LNCaP clone FGC (cell line): ENCODE measurements around the gene ALDH3A1.

Experiments
- DNase-seq: peaks from one replicate; pipeline ENCODE4 v3.0.0-alpha.2; 2011; ENCODE audit warnings: low read depth
- H3K4me3 ChIP-seq: 2 replicates; pipeline ENCODE4 v1.5.1; 2011; ENCODE audit warnings: mild to moderate bottlenecking, low read depth, low read length, control low read depth
- TF ChIP-seq, protein P1 (sequence below): IDR thresholded peaks from 2 replicates; pipeline ENCODE4 v1.5.1; 2012; ENCODE audit warnings: mild to moderate bottlenecking; ENCODE audit not compliant: control insufficient read depth, insufficient read depth; ENCODE audit errors: extremely low read depth

ALDH3A1 gene

DNA sequence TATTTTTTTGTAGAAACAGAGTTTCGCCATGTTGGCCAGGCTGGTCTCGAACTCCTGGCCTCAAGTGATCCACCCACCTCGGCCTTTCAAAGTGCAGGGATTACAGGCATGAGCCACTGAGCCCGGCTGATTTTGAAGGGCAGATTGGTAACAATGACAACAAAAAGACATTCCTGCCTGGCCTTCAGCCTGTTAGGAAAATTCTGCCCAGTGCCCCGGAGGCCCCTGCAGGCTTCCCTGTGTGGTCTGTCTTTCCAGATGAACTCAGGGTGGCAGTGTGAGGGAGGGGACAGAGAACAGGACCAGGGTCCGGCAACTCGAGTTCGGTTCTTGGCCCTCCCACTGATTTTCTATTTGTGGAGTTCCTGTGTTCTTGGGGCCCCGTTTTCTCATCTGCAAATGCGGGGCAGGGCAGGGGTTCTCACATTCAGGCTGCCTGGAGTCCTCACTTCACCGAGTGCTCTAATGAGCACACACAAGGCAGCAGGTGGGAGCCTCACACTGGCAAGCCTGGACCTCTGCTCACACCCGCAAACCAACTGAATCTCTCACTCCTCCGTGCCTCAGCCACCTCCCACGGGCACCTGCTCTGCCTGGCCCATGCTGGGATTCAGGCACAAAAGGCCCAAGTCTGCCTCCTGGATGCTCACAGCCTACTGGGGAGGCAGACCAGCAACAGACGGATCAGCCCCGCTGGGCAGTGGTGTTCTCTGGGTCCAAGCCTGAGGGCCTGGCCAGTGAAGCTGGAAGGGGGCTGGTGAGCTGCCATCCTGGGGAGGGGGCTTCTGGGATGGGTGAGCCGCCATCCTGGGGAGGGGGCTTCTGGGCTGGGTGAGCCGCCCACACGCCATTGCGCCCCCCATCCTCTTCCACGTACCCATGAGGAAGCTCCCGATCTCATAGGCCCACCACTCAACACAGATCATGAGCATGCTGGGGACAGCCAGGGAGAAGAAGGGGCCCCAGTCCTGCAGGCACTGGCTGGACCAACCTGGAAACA is 42.0 kb downstream of the ALDH3A1 start:
- H3K4me3 ChIP-seq, result no peak overlapping the region
- DNase-seq, result no peak
- TF ChIP-seq, protein P1, sequence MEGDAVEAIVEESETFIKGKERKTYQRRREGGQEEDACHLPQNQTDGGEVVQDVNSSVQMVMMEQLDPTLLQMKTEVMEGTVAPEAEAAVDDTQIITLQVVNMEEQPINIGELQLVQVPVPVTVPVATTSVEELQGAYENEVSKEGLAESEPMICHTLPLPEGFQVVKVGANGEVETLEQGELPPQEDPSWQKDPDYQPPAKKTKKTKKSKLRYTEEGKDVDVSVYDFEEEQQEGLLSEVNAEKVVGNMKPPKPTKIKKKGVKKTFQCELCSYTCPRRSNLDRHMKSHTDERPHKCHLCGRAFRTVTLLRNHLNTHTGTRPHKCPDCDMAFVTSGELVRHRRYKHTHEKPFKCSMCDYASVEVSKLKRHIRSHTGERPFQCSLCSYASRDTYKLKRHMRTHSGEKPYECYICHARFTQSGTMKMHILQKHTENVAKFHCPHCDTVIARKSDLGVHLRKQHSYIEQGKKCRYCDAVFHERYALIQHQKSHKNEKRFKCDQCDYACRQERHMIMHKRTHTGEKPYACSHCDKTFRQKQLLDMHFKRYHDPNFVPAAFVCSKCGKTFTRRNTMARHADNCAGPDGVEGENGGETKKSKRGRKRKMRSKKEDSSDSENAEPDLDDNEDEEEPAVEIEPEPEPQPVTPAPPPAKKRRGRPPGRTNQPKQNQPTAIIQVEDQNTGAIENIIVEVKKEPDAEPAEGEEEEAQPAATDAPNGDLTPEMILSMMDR, result no peak

DNA sequence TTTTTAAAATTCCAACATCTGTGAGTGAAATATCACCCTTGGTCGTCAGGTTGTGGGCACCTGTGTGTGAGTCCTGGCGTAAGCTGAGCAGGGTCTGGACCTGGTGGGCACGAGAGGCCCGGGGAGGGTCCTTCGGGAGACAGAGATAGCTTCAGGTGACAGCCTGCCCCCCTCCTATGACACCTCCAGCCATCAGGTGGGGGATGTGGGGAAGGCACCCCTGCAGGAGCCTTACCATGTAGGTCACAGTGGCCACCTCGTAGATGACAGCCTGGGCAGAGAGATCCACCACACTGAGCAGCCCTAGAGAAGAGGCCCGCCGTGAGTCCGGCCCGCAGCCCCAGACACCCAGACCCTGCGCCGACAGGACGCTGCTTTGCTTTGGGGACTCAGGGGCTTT is 42.9 kb downstream of the ALDH3A1 start:
- no peak for DNase-seq
- no peak overlapping the region for H3K4me3 ChIP-seq
- TF ChIP-seq, protein P1, result no peak

DNA sequence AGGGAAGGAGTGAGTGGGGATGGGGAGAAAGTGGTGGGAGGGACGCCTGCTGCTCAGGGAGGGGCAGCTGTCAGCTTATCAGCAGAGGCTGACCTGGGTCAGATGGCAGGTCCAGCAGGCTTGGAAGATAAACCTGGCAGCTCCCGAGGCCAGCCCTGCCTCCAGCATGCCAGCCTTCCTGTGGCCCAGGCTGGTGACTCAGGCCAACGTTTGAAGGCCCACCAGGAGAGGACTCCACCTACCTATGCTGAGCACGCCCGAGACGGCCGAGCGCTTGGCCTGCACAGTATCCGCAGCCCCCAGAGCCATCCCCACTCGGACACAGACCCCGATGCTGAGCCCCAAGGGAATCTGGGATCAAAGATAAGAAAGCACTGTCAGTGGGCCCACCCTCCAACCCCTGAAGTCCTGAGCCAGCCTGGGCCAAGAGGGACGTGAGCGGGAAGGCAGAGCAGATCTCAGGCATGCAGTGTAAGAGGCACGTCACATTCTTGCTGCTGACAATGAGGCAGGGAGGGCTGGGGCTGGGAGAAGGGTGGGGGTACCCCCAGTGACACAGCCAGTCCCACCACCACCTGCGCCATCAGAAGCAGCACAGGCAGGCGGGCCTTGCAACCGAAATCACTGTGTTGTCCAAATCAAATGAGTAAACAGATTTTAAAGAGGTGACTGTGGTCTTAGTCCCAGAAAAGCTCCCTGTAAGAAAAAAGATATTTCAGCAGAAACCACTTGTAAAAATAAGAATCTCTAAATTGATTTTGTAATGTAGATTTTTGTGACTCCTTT is 44.1 kb downstream of the ALDH3A1 start:
- H3K4me3 ChIP-seq, result no peak overlapping the region
- DNase-seq, result no peak
- TF ChIP-seq, protein P1, result no peak

DNA sequence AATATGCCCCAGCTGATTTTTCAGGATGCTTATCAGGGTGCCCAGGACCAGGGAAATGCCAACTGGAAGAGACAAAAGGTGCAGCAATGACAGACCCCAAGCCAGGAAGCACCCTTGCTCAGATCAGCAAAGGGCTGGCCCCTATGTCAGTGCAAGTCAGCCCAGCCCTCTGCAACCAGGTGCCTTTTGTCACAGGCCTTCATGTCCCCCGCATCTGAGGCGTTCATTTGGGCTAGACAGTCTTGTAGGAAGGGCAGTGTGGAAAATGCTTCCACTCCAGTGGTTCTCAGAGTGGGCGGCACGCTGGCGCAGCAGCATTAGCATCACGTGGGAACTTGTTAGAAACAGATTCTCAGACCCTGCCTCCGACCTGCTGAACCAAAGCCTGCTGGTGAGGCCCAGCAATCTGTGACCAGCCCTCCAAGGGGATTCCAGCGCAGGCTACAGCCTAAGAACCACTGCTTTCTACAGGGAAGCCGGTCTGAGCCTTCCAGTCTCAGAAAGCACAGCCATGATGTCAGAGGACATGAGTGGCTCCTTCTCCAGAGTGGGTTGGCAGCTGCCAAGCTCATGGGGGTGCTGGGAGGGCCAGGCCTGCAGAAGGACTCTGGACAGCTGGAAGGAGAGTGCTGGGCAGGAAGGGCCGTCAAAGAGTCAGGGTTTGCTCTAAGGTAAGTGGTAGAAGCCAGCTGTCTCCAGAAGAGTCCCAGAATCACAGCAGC is 44.8 kb downstream of the ALDH3A1 start:
- no peak overlapping the region for H3K4me3 ChIP-seq
- DNase-seq, result no peak
- TF ChIP-seq, protein P1, result no peak

DNA sequence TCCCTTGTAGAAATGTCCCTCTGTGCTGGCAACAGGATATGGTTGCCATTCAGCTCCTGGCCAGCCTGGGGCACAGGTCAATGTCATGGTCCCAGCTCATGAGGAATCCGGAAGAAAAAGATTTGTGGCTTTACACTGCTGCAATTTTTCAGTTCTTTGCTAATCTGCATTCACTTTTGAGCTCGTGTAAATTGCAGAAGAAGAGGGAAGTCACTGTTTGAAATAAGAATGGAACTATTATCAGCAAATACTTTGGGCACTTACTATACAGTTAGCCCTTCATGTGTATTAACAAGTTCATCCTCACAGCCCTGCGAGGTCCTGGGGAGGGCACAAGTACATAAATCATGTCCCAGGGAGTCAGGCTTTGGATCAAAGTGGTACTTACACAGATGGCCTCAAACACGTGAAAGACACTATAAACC is 45.9 kb downstream of the ALDH3A1 start:
- TF ChIP-seq, protein P1, result no peak
- no peak overlapping the region for H3K4me3 ChIP-seq
- no peak for DNase-seq
